Hematopoietic multipotent progenitor cell treated with erythropoietin and hydrocortisone succinate and interleukin-3 and kit ligand, for 8 days (in vitro differentiated cells): ENCODE data around the gene ROCK1.

ENCODE experiments used
- DNase-seq: peaks from one replicate; pipeline ENCODE4 v3.0.0-alpha.2; 2015

ROCK1 gene

DNA sequence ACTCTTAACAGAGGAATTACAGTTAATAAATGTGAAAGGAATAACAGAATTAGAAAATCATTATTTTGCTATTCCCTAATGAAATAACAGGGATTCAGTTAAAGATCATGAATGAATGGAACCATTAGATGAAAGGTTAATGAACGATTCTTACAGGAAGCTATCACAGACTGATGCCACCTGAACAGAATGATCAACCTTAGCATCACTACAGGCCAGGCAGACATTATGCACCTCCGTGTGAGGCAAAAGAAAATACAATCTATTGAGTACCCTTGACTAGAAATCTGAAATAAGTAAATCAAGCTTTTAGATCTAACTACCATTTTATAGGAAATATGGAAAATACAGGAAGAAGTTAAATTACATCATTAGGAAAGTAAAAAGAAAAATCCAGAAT lies 10.4 kb downstream of the ROCK1 start:
- no peak for DNase-seq

DNA sequence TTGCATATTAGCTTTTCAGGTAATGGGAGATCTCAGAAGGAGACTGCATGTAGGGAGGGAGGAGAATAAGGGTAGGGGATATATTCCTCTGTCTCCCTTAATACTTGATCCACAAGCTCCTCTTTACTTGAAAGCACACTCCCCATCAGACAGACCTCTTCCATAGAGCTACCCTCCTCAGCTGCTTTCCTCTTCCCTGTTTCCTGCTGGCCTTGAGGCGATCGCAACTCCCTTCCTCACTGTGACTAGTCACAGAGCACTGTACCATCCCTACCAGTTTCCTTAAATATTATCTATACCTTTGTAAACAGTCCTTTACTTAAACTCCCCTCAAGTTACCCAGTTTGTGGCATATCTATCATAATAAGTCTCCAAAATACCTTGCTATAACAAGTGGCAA lies 10.9 kb downstream of the ROCK1 start:
- DNase-seq = no peak

DNA sequence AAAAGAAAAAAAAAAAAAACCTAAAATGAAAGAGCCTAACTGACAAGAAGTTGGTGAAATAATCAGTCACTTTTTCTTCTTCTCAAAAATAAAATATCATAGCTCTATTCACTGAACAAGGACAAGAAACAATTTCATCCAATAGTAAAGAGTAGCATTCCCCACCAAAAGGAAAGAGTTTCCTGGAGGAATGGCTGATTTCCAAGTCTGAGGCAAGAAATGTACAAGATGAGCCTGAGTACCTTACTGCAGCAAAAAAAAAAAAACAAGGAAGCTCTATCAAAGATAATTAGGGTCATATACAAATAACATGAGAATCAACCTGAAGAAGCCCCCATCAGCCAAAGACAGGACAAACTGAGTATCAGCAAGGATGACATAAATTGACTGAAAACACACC lies 11.5 kb downstream of the ROCK1 start:
- DNase-seq = no peak

- no peak for DNase-seq
Measured at GRCh38 chr18:21099442-21099841, 12.2 kb downstream of the ROCK1 start.

- DNase-seq = no peak
Measured at GRCh38 chr18:21096760-21097159, 14.9 kb downstream of the ROCK1 start.

- no peak for DNase-seq
Measured at GRCh38 chr18:21093133-21093532, 18.5 kb downstream of the ROCK1 start.

DNA sequence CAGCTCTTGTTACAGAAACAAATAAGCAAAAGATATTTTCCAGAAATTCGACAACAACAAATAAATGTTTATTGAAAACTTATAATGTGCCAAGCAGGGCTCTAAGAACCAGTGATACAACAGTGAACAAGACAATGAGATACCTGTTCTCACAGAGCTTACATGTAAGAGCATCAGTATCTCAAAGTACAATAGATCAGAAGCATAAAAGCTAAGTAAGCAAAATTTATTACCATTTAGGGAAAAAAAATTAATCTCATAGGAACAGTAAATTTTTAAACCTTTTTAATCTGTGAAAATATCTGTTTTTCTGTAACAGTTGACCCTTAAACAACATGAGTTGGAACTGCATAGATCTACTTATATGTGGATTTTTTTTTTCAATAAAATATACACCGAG lies 20.9 kb downstream of the ROCK1 start:
- no peak for DNase-seq

DNA sequence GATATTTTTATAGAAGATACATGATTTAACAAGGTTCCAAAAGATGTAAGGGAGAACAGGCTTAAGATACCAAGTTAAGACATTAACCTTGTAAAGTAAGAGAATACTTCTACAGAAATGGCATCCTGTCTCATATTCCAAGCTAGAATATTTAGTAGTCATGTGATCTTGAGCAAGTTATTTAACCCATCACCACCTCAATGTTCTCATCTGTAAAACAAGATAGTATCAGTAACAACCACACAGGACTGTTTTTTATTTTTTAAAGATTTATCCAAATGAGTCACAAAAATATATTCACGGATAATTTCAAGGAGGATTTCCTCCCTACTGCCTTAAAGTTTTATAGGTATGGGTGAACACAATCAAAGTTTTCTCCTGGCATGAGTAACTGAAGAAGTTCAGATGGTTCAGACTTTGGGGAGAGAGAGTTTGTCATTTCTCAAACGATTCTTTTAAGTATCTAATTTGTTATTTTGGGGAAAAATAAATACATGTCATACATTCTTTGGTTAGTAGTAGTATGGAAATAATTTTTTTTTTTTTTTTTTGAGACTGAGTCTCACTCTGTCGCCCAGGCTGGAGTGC lies 25.9 kb downstream of the ROCK1 start:
- no peak for DNase-seq

GRCh38 chr18:21084511-21085078 lies 27.0 kb downstream of the ROCK1 start:
- no peak for DNase-seq

GRCh38 chr18:21083017-21083416 lies 28.6 kb downstream of the ROCK1 start:
- no peak for DNase-seq

- DNase-seq = no peak
Measured at GRCh38 chr18:21081426-21081825, 30.2 kb downstream of the ROCK1 start.

DNA sequence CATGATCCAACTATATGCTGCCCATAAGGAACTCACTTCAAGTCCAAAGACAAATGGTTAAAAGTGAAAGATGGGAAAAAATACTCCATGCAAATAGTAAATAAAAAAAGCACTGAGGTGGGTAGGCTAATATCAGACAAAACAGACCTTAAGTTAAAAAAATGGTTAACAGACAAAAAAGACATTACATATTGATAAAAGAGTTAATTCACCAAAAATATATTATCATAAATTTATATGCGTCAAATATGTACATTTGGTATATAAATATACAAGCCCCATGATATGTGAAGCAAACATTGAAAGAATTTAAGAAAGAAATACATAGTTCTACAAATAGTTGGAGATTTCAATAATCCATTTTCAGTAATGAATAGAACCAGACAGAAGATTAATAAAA lies 31.0 kb downstream of the ROCK1 start:
- DNase-seq = no peak

GRCh38 chr18:21074336-21075323 lies 37.0 kb downstream of the ROCK1 start:
- no peak for DNase-seq

- DNase-seq = no peak
Measured at GRCh38 chr18:21073180-21073579, 38.4 kb downstream of the ROCK1 start.

DNA sequence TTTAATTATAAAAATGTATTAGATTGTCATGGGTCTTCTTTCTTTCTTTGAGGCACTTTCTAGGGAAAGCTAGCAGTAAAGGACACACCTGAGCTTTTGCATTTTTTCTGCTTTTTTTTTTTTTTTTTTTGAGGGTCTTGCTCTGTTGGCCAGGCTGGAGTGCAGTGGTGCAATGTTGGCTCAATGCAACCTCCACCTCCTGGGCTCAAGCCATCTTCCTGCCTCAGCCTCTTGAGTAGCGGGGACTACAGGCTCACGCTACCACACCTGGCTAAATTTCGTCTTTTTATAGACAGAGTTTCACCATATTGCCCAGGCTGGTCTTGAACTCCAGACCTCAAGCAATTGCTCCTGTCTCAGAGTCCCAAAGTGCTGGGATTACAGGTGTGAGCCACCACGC lies 40.5 kb downstream of the ROCK1 start:
- DNase-seq = no peak

GRCh38 chr18:21069468-21069867 lies 42.1 kb downstream of the ROCK1 start:
- no peak for DNase-seq

- no peak for DNase-seq
Measured at GRCh38 chr18:21064347-21064746, 47.3 kb downstream of the ROCK1 start.

DNA sequence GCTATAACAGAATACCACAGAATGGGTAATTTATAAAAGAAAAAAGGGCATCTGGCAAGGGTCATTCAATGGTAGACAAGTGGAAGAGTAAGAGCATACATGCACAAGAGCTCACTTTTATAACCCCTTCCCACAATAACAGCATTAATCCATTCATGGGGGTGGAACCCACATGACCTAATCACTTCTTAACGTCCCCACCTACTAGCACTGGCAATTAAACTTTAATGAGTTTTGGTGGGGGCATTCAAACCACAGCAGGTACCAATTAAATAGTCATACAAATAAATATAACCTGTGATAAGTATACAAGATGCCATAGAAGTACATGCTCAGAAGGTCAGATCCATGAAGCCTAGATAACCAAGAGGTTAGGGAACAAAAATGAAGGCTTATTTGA lies 48.6 kb downstream of the ROCK1 start:
- DNase-seq = no peak

- DNase-seq = no peak
Measured at GRCh38 chr18:21057112-21057511, 54.5 kb downstream of the ROCK1 start.

DNA sequence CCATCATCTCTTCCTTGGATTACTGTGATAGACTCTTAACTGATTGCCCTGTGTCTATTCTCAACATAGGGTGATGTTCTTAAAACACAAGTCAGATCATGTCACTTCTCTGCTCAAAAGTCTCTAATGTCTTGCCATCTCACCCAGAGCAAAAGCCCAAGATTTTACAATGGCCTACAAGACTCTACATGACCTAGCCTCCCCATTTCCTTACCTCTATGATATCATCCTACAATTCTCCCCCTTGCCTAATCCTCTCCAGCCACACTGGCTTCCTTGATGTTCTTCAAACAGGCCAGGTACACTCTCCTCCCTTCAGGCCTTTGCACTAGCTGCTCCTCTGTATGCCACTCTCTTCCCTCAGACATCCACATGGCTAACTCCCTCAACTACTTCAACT lies 55.1 kb downstream of the ROCK1 start:
- no peak for DNase-seq

DNA sequence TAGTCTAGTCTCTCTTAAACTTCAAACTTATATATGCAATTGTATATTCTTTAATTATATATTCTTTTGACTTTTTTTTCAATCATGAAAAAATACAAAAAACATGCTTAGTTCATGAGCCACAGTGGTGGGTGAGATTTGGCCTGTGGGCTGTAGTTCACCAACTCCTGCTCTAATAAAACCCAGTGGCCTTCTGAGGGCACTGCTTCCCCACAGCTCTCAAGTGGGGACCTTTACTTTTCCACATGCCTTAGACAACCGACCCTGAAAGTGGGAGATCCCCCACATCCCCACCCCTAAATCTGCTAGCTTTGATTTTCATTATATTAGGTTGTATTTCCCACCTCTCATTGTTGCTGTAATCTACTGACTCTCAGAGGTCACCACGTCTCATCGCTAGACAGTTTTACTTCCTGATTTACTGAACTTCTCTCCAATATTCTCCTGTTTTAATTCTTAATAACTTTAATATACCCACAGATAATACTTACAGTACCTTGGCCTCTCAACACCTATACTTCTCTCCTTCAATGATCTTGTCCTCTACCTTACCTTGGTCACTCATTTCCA lies 57.3 kb downstream of the ROCK1 start:
- DNase-seq = no peak

DNA sequence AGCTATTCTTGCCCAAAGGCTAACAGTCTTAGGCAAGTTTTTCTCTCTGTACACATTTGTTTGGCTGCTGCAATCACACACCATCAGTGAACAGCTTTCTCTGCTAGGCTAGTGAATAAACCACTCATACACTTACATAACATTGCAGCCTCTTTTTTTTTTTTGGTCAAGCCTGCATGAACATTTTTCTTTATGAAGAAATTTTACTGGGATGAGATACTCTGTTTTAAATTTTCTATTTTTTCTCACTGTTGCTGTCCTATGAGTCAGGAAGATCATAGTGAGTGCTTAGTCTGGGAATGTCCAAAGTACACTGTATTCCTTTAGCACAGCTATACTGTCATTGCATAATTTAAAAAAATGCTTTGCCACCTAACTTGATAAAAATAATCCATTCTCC lies 58.5 kb downstream of the ROCK1 start:
- DNase-seq = no peak

- DNase-seq = no peak
Measured at GRCh38 chr18:21052385-21052784, 59.2 kb downstream of the ROCK1 start.

DNA sequence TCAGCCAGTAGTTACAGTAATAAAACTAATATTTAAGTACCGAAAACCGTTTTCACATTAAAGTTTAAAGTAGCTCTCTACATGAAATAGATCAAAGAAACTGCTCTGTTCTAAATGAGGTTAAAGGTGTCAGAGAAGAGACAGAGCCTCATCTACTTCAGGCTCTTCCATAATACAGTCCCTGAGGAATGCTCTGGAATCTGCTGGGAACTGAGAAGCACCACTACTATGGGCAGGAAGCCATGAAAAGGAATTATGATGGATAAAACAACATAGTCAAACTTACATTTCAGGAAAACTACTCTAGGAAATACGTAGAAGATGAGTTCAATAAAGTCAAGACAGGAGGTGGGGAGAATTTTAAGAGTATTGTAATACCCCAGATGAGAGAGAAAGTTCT lies 60.0 kb downstream of the ROCK1 start:
- no peak for DNase-seq
